Effector CD4-positive, alpha-beta T cell (primary cell): ENCODE measurements around the gene CYTH4.
A peak's percentile ranks its signal among the peaks of the same experiment; 100 is the strongest.
"Not testable (repeated sequence)": the region's sequence is repeated elsewhere in the genome, so short reads cannot be mapped to it uniquely, and the experiment has no call there.

ENCODE experiments used
- DNase-seq: peaks from one replicate; pipeline ENCODE4 v3.0.0-alpha.2; 2020

Gene CYTH4

GRCh38 chr22:37249986-37250385, 32.3 kb upstream of the CYTH4 start:
- DNase-seq, result no peak

DNA sequence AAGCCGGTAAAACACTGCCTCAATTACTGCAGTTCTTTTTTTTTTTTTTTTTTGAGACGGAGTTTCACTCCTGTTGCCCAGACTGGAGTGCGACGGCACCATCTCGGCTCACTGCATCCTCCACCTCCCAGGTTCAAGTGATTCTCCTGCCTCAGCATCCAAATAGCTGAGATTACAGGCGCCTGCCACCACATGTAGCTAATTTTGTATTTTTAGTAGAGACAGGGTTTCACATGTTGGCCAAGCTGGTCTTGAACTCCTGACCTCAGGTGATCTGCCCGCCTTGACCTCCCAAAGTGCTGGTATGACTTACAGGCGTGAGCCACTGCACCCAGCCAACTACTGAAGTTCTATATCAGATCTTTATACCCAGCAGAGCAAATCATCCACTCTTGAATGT, 30.5 kb upstream of the CYTH4 start:
- not testable (repeated sequence) for DNase-seq

DNA sequence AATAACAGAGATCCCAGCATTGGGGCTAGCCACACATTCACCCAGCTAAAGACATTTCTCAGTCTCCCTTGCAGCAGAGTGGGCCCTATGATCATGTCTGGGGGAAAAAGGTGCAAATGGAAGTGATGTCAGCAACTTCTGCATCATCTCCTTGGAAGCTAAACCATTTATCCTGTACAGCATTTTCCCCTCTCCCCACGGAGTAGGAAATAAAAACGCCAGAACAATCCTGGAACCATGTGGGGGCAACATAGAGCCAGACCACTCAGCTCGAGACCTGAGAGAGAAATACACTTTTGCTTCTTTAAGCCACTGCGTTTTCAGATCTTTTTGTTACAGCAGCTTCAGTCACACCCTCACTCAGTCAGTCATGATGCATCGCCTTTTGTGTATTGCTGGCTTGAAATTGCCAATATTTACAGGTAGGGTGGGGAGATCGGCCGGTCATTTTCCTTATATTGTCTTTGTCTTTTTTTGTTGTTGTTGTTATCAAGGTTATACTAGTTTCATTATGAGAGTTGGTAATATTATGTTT, 29.1 kb upstream of the CYTH4 start:
- no peak for DNase-seq

DNA sequence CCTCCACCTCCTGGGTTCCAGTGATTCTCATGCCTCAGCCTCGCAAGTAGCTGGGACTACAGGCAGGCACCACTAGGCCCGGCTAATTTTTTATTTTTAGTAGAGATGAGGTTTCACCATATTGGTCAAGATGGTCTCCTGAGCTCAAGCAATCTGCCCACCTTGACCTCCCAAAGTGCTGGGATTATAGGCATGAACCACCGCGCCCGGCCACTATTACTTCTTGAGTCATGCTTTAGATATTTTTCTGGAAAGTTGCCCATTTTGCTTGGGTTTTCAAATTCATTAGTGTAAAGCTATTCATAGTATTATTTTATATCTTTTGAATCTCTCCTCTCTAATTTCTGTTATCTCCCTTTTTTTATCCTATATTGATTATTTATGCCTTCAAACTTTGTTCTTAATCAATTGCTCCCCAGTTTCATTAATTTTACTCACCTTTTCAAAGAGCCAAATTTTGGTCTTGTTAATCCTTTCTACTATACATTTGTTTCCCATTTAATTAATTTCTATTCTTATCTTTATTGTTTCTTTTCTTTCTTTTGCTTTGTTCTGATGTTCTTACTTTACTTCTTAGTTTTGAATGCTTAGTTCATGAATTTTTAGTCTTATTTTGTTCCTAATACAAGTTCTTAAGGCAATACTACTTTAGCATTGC, 28.0 kb upstream of the CYTH4 start:
- no peak for DNase-seq

DNA sequence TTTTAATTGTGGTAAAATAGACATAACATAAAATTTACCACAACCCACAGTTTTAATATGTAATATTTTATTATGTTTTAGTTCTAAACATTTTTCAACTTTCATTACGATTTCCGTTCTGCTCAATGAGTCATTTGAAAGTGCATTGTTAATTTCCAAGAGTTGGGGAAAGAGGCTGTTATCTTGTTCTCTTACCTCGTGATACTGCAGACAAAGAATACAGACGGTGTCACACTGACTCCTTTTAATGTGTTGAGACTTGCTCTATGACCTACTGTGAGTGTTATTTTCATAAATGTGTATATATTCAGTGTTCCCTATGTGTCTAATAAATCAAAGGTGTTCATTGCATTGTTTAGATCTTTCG, 27.5 kb upstream of the CYTH4 start:
- DNase-seq, result no peak

DNA sequence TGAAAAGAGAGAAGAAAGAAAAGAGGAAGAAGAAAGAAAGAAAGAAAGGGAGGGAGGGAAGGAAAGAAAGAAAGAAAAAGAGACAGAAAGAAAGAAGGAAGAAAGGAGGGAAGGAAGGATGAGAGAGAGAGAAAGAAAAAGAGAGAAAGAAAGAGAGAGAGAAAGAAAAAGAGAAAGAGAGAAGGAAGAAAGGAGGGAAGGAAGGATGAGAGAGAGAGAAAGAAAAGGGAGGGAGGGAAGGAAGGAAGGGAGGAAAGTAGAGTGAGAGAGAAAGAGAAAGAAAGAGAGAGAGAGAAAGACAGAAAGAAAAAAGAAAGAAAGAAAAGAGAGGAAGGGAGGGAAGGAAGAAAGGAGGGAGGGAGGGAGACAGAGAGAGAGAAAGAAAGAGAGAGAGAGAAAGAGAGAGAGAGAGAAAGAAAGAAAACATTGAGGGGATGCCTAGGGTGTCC, 26.7 kb upstream of the CYTH4 start:
- DNase-seq, result no peak

- DNase-seq, result no peak
Observed at GRCh38 chr22:37256075-37256726, 26.1 kb upstream of the CYTH4 start.

DNA sequence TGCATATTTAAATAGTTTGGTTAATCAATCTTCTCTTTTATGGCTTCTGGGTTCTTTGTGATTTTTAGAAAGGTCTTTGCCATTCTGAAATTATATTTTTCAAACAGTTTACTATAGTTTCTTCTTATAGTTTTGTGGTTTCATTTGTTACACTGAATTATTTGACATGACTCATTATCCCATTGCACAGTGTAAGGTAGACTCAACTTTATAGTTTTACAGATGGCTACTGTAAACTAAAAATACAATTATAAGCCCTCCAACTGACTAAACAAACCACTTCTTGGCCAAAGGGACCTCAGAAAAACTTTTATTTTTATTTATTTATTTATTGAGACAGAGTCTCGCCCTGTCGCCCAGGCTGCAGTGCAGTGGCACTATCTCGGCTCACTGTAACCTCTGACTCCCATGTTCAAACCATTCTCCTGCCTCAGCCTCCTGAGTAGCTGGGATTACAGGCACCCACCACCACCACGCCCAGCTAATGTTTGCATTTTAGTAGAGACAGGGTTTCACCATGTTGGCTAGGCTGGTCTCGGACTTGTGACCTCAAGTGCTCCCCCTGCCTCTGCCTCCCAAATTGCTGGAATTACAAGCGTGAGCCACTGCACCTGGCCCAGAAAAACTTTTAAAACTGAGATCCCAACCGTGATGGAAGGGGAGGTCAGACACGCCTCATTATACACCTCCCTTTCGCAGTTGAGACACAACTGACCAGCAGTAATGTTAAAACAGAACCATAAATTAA, 24.1 kb upstream of the CYTH4 start:
- DNase-seq, result no peak

DNA sequence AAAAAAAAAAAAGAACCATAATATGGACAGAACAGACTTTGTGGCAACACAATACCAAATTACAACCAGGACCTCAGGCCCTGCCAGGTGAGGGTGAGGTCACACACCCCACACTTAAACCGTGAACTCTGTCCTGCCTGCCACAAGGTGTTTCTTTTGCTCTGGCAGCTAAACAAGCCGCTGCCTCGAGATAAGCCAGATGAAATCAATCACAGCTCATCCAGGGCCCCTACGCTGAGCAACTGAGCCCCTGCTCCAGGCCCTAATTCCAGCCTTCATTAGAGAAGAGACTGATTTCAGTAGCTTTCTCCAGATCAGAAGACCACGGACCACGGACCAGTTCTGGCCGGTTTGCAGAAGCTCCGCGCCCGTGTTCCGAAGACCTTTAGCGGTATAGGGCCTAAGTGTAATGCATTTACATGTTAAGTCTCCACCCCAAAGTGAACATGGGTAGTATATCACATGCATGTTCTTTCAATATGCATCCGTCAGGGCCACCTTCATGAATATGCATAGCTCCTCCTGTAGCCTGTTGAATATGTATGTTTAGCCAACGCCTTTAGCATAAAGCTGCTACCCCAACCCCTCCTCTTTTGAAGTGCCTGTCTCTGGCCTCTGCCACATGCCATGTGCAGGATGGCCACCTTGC, 23.4 kb upstream of the CYTH4 start:
- DNase-seq, result no peak

- no peak for DNase-seq
Observed at GRCh38 chr22:37259540-37260029, 22.7 kb upstream of the CYTH4 start.

DNA sequence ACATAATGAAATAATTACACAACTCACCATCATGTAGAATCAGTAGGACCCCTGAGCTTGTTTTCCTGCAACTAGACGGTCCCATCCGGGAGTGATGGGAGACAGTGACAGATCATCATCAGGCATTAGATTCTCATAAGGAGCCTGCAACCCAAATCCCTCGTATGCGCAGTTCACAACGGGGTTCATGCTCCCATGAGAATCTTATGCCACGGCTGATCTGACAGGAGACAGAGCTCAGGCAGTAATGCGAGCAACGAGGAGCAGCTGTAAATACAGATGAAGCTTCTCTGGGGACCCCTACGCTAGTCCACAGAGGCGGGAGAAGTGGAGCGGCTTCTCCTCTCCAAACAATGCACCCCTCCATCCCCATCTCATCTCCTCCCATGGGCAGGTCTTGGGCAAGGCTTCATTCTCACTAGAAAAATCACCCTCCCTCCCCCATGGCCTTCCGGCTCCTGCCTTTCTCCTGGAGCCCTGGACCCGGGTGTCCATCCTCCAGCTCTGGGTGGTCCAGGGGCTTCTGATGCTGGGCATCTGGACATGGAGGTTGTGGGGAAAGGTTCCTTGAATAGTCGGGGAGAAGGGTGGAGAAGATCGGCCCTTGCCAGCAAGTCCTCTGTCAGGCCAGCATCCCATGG, 22.0 kb upstream of the CYTH4 start:
- DNase-seq, result no peak

DNA sequence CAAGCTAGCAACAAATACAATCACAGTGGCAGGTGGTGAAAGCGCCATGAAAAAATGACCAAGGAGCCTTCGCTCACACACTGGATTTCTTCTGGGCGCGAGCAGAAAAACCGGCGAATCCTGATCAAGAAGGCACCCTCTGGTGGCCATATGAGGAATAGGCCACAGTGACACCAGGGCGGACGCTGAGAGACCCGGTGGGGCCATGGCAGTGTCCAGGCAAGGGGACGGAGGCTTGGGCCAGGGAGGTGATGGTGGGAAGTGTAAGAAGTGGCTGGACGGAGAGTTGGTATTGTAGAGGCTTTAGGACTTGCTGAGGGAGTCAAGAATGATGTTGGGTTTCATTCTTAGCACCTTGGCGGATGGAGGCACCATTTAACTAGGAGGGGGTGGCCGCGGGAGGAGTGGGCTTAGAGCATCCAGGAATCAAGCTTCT, 21.4 kb upstream of the CYTH4 start:
- DNase-seq, result peak; percentile 51

DNA sequence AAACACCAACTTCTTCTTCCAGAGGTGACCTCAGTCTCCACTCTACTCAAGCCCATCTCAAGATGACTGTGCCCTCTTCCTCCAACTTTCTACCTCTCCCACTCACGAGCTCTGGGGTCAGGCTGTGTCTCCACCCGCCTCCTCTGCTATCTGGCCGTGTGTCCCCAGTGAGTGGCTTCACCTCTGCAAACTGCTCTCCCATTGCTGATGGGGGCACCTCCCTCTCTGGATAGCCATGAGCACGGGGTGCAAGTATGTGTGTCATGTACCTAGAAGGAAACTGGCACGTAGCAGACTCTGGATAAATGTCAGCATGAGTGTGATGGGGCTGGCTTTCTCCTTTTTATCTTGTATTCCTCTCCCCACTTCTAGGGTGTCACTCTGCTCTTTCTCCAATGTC, 20.0 kb upstream of the CYTH4 start:
- DNase-seq, result no peak

DNA sequence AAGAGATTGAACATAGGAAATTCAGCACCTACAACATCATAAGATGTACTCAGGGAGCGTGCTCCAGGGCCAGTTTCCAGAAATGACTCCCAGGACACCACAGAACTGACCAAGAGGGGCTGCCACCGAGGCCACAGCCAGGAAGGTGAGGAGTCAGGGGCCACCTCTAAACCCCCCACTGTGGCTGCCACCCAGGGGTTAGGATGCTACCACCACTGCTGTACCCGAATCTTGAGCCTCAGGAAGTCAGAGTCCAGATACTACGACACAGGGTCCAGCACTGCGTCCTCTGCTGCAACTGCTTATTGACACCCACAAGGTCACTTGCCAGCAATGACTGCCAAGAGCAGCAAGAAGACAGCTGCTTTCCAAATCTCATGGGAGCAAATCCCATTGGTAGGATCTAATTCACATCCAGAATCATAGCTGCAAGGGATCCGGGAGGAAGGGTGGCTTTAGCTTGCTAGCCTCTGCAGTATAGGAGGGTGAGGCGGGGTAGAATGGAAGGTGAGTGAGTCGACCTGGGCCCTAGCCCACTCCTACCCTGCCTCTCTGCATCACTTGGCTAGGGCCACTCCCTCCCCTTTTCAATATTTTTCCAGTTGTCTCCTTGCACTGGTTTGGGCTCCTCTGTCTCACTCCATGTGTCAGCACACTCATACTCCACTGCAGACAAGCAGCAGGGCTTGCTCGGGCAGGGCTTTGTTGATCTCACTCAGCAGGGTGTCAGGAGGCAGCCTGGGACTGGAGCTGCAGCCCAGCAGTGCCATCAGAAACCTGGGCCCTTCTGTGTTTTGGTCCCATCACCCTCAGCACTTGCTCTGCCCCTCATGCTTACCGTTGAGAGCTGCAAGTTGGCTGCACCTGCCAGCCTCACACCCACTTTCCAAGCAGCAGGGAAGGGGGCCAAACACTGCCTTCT, 18.1 kb upstream of the CYTH4 start:
- no peak for DNase-seq

GRCh38 chr22:37266581-37267134, 15.7 kb upstream of the CYTH4 start:
- no peak for DNase-seq

GRCh38 chr22:37267135-37267587, 15.1 kb upstream of the CYTH4 start:
- peak; percentile 58 for DNase-seq

- no peak for DNase-seq
Observed at GRCh38 chr22:37267661-37268413, 14.5 kb upstream of the CYTH4 start.

DNA sequence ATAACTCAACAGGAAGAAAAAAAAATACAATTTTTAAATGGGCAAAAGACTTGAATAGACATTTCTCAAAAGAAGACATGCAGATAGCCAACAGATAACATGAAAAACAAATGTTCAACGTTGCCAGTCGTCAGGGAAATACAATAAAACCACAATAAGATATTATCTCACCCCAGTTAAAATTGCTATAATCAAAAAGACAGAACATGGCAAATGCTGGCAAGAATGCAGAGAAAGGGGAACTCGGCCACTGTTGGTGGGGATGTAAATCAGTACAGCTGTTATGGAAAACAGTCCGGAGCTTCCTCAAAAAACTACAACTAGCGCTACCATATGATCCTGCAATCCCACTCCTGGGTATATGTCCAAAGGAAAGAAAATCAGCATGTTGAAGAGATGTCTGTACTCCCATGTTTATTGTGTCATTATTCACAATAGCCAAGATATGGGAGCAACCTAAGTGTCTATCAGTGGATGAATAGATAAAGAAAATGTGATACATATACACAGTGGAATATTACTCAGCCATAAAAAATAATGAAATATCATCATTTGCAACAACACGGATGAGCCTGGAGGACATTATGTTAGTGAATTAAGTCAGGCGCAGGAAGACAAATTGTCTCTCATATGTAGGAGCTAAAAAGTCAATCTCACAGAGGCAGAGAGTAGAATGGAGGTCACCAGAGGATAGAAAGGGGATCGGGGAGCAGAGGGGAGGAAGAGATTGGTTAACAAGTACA, 12.2 kb upstream of the CYTH4 start:
- DNase-seq, result no peak

DNA sequence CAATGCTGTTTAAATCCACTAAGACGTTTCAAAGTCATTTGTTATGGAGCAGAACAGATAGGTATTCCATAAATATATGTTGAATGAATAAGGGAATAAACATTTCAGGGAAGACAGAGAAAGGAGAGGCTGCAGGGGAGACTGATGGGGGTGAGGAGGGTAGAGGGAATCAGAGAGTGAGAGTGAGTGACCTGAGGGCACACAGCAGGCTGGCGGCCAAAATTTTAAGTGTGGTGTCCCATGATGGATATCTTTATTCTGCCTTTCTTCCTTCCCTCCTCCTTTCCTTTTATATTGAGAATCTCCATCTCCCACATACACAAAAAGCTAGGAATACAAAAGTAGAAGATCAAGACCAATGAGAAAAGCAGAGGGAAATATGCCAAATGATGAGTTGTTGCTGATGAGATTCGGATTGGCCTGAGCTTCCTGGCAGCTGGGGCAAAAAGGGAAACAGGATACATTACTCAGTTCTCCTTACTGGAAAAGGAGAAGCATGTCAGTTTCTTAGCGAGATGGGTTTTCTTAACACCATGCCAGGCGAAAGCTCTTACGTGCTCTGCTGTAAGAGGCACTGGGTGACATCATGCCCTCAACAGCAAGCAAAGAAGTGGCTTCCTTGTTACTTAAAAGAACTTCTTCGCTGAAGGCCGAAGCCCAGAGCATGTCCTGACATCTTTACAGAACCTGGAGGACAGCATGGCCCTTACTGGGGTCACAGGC, 11.2 kb upstream of the CYTH4 start:
- no peak for DNase-seq
